H1 (cell line): ENCODE data around the gene DLG4.

Experiments
- MAFK ChIP-seq: IDR thresholded peaks from 2 replicates; pipeline ENCODE4 v1.6.1; 2012; ENCODE audit warnings: low read depth, mild to moderate bottlenecking, improper control_type of control experiment, low read length
- POLR2A ChIP-seq, 2 experiments: IDR thresholded peaks; 1 replicate in 1 of 2; 2 replicates in 1 of 2; pipeline ENCODE4 v1.6.1; 2011; ENCODE audit warnings: low read depth in 2 of 2, low read length in 2 of 2, mild to moderate bottlenecking in 2 of 2; ENCODE audit errors: control extremely low read depth in 1 of 2
- POLR2AphosphoS5 ChIP-seq: IDR thresholded peaks from 2 replicates; pipeline ENCODE4 v1.6.1; 2011; ENCODE audit warnings: low read depth, low read length

DNA sequence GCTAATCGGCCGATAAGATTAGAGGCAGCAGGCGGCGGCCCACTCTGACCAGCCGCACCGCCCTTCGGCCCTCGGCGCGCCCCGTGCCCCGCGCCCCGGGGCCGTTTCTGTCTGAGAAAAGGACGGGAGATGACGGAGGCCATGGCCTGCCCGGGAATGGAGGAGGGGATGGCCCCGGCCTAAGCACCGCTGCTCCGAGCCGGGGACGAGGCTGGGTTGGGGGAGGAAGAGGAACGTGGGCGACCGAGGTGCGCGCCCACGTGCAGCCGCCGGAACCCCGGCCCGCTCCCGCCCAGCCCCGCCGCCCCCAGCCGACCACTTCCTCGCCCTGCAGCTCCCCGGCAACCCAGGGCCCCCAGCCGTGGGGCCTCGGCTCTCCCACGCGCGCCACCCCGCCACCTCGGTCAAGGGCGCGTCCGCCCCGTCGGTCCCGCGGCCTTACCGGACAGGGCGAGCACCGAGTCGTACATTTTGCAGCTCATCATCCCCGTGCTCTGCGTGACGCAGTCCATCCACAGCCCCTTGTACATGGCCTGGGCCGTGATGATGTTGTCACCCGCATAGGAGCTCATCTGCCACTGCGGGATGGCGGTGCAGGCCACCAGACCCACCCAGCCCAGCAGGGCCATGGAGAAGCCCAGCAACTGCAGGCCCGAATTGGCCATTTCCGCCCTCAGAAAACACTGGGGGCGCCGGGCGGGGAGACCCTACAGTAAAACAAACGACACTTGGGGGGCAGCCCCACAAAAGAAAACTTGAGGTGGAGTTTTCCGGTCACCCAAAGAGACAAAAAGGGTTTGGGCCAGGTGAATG lies 41.9 kb upstream of the DLG4 start:
- TF ChIP-seq POLR2A (IDR thresholded peaks at IDR 0.05; ENCODE audit: control extremely low read depth in 1 of 2, low read depth in 2 of 2, low read length in 2 of 2), result peak; percentile 12 to 91
- no peak for TF ChIP-seq MAFK
- peak; percentile 99 for TF ChIP-seq POLR2AphosphoS5
